Brain microvascular endothelial cell (primary cell): Measurements from ENCODE around the gene FGF12.

Experiments used
- DNase-seq: peaks from one replicate; pipeline ENCODE4 v3.0.0-alpha.2; 2020
- H3K27ac ChIP-seq: fragments of 250-450 bp; sonication (Bioruptor Pico); 2 replicates; pipeline ENCODE4 v1.5.1; 2020; ENCODE audit warnings: mild to moderate bottlenecking, moderate library complexity
- H3K27me3 ChIP-seq: fragments of 250-450 bp; sonication (Bioruptor Pico); replicated peaks from 2 replicates; pipeline ENCODE4 v1.5.1; 2020; ENCODE audit warnings: mild to moderate bottlenecking
- H3K36me3 ChIP-seq: fragments of 250-450 bp; sonication (Bioruptor Pico); replicated peaks from 2 replicates; pipeline ENCODE4 v1.5.1; 2020; ENCODE audit warnings: mild to moderate bottlenecking
- H3K4me3 ChIP-seq: 2 replicates; pipeline ENCODE4 v1.5.1; 2011; ENCODE audit warnings: low read depth, mild to moderate bottlenecking, control low read depth, low read length, moderate library complexity
- in situ Hi-C: cut with HindIII; loops from 2 replicates; pipeline ENCODE4 v1.10.0; 2017; ENCODE audit warnings: low sequenced_read_pairs, low pct_ligation_motif_present
- TF ChIP-seq, protein P1 (sequence below): IDR thresholded peaks from 2 replicates; pipeline ENCODE4 v1.5.1; 2011; ENCODE audit warnings: low read depth, mild to moderate bottlenecking, moderate library complexity, low read length, control low read depth, inconsistent platforms; ENCODE audit errors: missing control alignments

The FGF12 gene

DNA sequence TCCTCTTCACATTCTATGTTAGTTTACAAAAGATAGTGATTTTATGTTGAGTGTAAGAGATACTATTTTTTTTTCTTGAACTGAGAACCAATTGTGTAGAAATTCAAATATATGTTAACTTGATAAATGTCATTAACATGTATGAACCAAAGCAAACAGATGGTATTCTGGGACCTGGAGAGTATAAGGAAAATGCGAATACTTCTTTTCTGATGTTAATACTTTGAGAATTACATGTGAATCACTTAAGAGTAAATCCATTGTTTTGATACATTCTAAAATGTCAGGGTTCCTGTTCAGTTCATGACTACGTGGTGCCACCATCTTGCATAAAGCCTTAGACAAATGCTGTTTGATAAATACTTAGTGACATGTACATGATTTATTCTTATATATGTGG lies 541.3 kb downstream of the FGF12 start:
- Histone ChIP-seq H3K36me3 (no peaks in the 10 kb centered on the region), H3K27ac (no peak overlapping the region), H3K27me3 (no peaks in the 10 kb centered on the region), H3K4me3 (no peak overlapping the region)
- TF ChIP-seq, protein P1, sequence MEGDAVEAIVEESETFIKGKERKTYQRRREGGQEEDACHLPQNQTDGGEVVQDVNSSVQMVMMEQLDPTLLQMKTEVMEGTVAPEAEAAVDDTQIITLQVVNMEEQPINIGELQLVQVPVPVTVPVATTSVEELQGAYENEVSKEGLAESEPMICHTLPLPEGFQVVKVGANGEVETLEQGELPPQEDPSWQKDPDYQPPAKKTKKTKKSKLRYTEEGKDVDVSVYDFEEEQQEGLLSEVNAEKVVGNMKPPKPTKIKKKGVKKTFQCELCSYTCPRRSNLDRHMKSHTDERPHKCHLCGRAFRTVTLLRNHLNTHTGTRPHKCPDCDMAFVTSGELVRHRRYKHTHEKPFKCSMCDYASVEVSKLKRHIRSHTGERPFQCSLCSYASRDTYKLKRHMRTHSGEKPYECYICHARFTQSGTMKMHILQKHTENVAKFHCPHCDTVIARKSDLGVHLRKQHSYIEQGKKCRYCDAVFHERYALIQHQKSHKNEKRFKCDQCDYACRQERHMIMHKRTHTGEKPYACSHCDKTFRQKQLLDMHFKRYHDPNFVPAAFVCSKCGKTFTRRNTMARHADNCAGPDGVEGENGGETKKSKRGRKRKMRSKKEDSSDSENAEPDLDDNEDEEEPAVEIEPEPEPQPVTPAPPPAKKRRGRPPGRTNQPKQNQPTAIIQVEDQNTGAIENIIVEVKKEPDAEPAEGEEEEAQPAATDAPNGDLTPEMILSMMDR = no peak
- DNase-seq = no peak
- in situ Hi-C loops = no loop called here

DNA sequence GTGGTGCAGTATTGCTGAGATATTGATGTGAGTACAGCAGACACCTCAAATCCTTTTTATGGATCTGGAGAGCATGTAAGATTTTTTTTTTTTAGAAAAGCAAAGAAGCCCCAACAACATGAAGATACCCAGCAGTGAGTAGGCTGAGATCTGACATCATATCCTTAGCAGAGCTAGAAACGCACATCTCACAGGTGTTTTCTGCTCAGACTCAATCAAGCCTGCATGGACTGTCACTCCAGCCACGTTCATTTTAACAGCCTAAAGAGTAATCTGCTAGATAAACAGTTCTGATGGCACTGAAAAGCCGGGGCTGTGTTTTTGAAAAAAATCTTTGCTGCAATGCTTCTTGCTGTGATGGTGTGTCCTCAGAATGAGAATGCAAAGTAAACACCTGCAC lies 544.2 kb downstream of the FGF12 start:
- no peaks in the 10 kb centered on the region for H3K27me3 ChIP-seq
- no peak overlapping the region for H3K4me3 ChIP-seq
- no peaks in the 10 kb centered on the region for H3K36me3 ChIP-seq
- DNase-seq = no peak
- in situ Hi-C loops = no loop called here
- no peak overlapping the region for H3K27ac ChIP-seq
- TF ChIP-seq, protein P1 = no peak

DNA sequence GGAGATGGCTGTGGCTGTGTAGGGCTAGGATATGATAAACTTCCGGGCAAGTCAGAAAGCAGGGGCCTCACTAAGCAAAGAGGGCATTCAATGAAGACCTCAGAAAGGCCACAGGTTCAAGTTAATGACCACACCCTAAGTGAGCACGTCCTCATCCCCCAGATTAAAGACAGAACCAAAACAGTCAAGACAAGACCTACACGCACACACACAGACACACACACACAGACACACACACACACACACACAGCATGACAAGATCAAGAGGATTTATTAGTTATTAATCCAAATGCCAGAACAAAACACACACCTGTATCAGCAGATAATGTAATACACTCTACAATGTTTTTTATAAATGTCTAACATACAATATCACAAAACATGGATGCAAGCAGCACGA lies 546.2 kb downstream of the FGF12 start:
- no peaks in the 10 kb centered on the region for H3K36me3 ChIP-seq
- H3K4me3 ChIP-seq = no peak overlapping the region
- in situ Hi-C loops = no loop called here
- DNase-seq = no peak
- H3K27me3 ChIP-seq = no peaks in the 10 kb centered on the region
- TF ChIP-seq, protein P1 = no peak
- no peak overlapping the region for H3K27ac ChIP-seq

DNA sequence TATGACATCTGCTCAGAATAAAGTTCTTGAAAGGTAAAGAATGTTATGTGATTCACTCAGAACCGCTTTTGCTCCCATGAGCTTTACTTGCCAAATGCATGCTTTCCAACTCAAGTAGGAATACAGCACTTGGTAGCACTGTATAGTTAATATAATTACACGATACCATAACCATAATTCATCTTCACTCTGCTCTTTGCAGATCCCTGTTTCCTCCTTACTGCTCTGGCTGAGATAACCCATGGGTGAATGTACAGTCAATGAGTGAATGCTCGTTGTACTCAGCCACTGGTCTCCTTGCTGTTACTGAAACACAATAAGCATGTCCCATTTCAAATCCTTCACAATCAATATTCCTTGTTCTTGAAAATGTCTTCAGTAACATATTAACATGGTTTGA lies 550.0 kb downstream of the FGF12 start:
- in situ Hi-C loops = no loop called here
- TF ChIP-seq, protein P1 = no peak
- Histone ChIP-seq H3K36me3 (no peaks in the 10 kb centered on the region), H3K4me3 (no peak overlapping the region), H3K27ac (no peak overlapping the region), H3K27me3 (no peaks in the 10 kb centered on the region)
- no peak for DNase-seq

DNA sequence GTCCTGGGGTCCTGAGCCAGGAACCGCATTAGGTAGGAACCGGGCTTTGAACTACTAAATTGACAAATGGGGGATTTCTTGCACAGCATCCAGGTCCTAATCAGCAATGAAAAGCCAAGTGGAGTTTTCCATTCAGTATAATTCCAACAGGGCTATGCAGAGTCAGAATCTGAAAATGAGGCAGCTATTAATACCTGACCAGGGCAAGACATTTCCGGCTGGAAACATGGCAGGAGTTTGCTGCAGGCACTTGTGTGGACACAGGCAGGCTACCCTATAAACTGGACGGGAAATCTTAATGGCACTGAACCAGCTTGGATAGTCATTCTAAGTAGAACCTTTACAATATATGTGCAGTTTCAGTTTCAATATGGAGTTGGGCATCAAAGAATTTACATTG lies 553.1 kb downstream of the FGF12 start:
- no peaks in the 10 kb centered on the region for H3K27me3 ChIP-seq
- TF ChIP-seq, protein P1 = no peak
- H3K36me3 ChIP-seq = no peaks in the 10 kb centered on the region
- H3K27ac ChIP-seq = no peak overlapping the region
- in situ Hi-C loops = no loop called here
- H3K4me3 ChIP-seq = no peak overlapping the region
- DNase-seq = no peak

DNA sequence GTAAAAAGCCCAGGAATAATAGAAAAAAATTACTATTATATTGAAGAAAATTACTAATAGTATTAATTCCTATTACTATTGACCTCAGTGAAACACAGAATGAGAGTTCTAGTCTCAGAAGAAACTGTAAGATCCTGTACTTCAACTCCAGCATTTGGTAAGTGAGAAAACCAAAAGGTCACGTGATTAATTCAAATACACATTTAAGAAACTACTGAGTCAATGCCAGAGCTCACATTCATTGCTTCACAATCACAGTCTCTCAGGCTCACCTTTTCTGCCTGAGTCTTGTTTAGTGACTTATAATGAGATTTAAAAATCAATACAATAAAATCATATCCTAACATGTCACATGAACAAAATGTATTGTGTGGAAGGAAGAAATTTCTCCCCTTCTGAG lies 556.1 kb downstream of the FGF12 start:
- Histone ChIP-seq H3K4me3 (no peak overlapping the region), H3K27me3 (no peaks in the 10 kb centered on the region), H3K36me3 (no peaks in the 10 kb centered on the region), H3K27ac (no peak overlapping the region)
- no peak for DNase-seq
- TF ChIP-seq, protein P1 = no peak
- in situ Hi-C loops = no loop called here
